HG02759 (cell line): Measurements from ENCODE around the gene TTYH1.

ENCODE experiments used
- ATAC-seq: cut with Tn5 transposase; IDR thresholded peaks from one replicate; pipeline ENCODE4 v1.9.1; 2021; ENCODE audit warnings: mild to moderate bottlenecking, moderate library complexity; ENCODE audit not compliant: unreplicated experiment

TTYH1 gene

DNA sequence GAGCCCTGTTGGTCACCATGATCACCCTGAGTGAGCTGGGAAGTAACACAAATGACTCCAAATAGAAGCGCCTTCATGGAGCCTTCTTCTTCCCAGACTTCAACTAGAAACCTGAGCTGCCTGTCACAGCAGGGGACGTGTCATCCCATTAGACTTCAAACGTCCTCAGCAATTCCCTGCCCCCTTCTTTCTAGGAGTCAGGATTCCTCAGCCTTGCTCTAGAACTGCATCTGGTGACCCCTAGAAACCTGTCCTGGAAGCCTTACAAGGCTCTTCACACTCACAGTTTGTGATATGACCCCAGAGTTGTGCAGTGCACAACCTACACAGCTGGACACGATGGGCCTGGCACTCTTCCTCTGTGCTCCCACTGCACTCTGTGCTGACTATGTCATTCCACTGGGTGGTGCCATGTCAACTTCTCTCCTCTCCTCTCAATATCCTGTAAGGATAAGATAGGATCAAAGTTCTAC, 23.6 kb upstream of the TTYH1 start:
- no peak for ATAC-seq

DNA sequence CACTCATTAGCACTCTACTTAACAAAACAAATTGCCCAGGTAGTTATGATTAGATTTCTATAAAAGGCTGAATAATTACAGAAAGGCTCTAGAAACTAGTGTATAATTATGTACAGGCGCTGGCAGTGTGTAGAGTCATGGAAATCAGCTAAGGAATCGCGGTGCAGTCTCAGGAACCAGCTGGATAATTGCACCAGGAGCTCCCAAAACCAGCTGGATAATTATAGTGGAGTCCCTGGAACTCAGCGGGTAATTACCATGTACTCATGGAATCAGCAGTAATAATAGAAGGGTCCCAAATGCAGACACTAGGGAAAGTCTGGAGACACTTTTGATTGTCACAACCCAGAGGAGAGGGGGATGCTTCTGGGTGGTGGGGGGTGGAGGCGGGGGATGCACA, 23.2 kb upstream of the TTYH1 start:
- no peak for ATAC-seq

DNA sequence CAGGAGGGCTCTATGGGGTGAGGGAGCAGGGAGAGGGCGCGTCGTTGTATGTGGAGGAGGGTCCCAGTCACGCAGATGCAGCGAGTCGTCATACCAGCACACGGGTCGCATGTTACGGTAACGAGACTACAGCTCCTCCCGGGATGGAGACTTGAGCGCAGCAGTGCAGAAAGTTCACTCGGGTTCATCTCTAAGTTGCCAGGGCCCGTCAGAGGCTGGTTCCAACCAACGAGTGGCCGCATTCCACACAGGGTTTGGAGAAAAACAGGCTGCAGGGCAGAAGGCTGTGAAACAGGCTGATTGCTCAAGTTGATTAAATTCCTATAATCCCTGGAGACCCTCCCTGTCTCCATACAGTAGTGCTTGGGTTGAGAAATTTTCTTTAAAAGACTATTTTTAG, 21.9 kb upstream of the TTYH1 start:
- ATAC-seq = no peak

DNA sequence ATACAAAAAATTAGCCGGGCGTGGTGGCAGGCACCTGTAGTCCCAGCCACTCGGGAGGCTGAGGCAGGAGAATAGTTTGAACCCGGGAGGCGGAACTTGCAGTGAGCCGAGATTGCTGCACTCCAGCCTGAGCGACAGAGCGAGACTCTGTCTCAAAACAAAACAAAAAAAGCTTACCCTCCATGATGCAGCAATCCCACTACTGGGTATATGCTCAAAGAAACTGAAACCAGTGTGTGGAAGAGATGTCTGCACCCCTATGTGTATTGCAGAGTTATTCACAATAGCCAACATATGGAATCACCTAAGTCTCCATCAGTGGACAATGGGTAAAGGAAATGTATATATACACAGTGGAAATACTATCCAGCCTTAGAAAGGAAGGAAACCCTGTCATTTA, 19.6 kb upstream of the TTYH1 start:
- ATAC-seq = no peak

DNA sequence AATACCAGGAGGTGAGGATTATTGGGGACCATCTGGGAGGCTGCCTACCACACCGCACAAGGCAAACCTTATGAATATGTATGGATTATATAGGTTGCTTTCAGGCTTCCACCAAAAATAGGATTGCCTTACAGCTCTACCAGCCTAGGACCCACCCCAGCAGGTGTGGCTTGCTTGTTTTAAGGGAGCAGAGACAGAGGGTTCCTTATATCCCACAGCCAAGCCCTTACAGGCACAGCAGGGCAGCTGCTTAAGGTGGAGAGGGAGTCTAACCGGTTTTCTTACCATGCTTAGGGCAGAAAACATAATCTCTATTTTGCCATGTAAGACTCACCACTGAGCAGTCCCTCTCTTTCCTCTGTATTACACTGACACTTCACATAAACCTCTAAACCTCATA, 16.1 kb upstream of the TTYH1 start:
- ATAC-seq = no peak

DNA sequence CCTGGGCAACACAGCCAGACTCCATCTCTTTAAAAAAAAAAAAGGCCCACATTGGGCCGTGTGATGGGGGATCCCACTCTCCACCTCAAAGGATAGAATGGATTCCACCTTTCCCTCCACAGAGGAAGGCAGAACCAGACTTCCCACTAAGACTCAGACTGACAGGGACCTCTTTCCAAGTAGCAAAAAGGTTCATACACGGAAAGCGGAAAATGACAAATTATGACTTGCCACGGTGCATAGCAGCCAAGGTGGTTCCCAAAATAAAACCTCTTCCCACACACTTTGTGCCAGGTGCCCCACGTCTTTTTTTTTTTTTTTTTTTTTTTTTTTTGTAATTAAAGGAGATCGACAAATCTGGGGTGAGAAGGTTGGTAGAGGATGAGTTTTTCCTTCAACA, 14.4 kb upstream of the TTYH1 start:
- no peak for ATAC-seq

DNA sequence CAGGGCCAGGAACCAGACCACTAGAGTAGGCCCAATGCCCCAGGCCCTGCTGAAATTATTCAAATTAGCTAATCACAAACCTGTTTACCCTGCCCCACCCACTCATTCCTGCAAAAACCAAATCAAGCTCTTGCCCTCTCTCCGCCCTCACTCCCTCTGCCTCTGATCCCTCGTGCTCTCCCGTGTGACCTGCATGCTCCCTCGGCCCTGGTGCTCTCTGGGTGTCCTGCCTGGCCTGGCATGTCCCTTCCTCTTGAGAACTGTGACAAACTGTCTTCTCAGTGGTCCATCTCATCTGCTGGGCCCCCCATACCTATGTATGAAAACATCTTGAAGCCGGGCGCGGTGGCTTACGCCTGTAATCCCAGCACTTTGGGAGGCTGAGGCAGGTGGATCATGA, 12.2 kb upstream of the TTYH1 start:
- ATAC-seq = no peak

DNA sequence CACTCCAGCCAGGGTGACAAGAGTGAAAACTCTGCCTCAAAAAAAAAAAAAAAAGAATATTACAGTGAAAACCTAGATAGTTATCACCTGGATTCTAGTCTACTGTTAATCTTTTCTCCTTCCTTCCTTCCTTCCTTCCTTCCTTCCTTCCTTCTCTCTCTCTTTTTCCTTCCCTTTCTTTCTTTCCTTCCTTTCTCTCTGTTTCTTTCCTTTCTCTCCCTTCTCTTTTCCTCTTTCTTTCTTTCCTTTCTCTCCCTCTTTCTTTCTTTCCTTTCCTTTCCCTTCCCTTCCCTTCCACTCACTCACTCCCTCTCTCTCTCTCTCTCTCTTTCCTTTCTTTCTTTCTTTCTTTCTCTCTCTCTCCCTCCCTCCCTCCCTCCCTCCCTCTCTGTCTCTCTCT, 9.6 kb upstream of the TTYH1 start:
- no peak for ATAC-seq

DNA sequence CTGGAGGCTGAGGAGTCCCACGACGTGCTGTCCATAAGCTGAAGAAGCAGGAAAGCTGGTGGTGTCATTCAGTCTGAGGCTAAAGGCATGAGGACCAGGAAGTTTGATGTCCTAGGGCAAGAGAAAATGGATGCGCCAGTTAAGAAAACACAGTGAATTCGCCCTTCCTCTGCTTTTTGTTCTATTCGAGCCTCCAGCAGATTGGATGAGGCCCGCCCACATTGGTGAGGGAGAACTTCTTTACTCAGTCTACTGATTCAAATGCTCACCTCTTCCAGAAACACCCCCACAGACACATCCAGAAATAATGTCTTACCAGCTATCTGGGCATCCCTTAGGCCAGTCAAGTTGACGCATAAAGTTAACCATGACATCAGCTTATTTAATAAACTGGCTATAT, 7.5 kb upstream of the TTYH1 start:
- ATAC-seq = no peak

DNA sequence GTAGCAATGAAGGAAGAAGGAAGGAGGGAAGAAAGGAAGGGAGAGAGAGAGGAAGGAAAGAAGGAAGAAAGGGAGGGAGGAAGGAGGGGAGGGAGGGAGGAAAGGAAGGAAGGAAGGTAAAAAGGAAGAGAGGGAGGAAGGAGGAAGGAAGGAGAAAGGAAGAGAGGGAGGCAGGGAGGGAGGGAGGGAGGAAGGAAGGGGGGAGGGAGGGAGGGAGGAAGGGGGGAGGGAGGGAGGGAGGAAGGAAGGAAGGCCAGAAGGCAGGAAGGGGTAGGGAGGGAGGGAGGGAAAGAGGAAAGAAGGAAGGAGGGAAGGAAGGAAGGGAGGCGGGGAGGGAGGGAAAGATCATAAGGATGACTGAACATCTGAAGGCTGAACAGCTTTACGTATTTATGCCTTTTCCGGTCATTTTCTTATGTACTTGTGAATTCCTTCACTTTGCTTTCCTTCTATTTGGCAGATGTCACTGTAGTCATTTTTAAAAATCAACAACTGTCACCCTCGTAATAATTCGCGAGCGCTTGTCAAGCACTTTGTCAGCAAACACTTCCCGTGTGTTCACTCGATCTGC, 6.7 kb upstream of the TTYH1 start:
- ATAC-seq = no peak

DNA sequence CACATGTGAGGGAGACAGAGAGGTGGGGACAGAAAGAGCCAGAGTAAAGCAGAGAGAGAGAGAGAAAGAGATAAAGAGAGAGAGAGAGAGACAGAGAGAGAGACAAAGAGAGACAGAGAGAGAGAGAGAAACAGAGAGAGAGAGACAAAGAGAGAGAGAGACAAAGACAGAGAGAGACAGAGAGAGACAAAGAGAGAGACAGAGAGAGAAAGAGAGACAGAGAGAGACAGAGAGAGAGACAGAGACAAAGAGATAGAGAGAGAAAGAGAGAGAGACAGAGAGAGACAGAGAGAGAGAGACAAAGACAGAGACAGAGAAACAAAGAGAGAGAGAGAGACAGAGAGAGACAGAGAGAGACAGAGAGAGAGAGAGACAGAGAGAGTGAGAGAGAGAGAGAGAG, 4.2 kb upstream of the TTYH1 start:
- no peak for ATAC-seq

DNA sequence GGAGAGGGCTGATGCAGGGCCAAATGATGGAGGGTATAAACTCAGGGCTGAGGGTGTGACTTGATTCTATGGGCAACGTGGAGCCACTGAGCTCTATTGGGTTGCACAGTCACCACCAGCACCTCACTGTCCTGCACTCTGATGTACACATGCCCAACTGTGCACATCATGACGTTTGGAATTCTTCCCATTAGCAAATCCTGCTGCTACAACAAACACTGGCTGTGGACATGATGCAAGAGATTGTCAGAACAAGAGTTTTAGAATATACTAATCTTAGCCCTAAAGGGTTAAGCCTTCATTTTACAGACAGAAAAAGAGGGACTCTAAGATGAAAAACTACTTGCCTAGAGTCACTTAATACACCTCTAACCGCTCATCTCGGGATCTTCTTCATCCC, 2.4 kb upstream of the TTYH1 start:
- no peak for ATAC-seq

DNA sequence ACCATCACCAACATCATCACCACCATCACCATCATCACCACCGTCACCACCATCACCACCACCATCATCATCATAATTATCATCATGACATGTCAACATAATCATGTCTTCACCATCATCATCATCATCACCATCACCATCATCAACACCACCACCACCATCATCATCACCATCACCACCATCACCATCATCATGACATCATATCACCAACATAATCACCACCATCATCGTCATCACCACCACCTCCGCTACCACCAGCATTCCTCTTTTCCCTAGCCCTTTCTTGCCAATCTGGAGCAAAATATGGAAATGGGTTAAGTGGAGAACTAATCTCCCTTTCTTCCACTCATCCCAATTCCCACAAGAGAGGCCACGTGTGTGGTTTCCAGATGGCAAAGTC, 1.1 kb upstream of the TTYH1 start:
- ATAC-seq = no peak

DNA sequence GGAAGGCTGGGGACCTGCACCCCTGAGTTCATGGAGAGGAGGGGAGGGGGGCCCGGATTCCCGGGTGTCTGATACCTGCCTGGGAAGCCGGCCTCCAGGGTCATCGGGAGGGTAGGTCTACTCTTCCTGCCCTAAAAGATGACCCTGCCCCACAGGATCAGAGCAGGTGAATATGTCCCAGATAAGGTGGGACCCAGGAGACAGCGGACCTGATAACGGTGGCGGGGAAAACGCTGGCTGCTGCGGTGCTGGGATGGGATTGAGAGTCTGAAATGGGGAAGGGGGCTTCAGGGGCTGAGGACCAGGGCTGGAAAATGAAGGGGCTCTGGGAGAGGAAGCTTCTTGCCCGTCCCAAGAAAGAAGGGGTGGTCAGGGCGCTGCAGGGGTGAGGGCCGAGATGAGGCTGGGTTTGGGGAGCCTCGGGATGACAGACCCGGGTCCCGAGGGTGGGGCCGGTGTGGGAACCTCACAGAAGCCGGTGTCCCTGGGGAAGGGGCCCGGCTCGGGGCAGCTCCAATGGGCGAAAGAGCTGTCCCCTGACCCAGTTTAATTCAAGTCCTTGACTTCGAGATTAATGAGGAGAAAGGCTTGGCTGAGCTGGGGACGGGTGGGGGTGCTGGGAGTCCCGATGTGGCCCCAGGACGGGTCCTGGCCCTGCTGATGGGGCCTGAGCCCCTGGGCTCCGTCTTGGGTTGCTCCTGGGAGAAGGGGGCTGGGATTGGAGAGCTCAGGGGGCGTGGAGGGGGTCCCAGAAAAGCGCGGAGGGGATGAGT, 823 bp downstream of the TTYH1 start:
- no peak for ATAC-seq

DNA sequence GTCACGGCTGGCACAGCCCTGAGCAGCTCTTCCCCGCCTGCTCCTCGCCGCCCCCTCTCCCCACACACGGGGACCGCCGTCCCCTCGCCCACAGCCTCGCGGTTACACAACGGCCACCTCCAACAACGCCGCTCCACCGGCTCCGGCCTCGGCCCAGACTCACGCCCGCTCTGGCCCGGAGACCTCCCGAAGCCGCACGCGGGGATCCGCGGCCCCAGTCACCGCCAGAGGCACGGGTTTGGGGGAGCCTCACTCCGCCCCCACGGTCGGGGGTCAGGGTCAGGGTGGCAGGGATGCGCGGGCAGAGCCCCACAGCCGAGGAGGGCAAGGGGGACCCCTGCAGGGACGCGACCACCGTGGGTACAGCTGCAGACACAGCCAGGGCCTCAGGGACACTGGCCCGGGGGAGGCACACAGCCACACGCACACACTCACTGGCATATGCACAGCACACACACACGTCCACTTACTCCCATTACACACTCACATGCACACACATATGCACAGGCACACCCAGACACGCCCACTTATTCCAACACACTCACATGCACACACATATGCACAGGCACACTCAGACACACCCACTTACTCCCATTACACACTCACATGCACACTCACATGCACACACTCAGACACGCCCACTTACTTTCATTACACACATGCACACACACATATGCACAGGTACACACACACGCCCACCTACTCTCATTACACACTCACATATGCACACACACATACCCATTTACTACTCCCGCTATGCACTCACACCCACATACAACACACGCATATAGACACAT, 1.6 kb downstream of the TTYH1 start:
- no peak for ATAC-seq

DNA sequence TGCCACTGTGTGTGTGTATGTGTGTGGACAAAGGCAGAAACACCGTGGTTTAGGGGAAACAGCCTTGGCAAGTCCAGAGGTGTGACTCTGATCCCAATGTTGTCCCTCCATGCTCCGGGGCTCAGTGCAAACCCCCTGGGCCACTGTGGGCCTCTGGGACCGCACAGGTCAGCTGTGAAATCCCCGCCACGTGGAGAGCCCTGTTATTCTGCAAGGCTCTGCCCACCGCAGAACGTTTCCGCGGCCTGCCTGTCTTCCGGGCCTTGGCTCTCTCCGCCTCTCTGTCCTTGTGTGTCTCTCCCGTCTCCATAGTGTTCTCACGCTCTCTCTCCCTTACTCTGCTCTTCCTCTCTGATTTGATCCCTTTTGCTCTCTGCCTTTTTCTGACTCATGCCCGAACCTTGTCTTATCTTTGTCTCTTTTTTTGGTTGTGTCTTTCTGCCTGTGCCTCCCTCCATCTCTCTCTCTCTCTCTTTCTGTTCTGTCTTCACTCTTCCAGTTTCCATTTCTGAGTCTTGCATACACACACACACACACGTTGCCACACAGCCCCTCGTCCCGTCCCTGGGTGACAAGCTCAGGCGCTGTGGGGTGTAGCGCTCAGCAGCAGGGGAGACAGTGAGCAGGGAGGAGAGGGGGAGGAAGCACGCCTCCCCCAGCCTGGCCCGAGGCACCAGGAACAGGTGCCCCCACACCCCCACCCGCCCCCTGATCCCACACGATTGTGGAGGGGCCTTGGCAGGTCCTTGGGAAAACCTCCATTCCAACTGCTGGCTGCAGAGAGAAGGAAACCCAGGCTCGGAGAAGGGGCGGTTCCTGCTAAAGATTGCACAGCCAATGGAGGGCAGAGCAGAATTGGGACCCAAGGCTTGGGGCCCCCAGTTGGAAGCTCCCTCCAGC, 3.0 kb downstream of the TTYH1 start:
- no peak for ATAC-seq

DNA sequence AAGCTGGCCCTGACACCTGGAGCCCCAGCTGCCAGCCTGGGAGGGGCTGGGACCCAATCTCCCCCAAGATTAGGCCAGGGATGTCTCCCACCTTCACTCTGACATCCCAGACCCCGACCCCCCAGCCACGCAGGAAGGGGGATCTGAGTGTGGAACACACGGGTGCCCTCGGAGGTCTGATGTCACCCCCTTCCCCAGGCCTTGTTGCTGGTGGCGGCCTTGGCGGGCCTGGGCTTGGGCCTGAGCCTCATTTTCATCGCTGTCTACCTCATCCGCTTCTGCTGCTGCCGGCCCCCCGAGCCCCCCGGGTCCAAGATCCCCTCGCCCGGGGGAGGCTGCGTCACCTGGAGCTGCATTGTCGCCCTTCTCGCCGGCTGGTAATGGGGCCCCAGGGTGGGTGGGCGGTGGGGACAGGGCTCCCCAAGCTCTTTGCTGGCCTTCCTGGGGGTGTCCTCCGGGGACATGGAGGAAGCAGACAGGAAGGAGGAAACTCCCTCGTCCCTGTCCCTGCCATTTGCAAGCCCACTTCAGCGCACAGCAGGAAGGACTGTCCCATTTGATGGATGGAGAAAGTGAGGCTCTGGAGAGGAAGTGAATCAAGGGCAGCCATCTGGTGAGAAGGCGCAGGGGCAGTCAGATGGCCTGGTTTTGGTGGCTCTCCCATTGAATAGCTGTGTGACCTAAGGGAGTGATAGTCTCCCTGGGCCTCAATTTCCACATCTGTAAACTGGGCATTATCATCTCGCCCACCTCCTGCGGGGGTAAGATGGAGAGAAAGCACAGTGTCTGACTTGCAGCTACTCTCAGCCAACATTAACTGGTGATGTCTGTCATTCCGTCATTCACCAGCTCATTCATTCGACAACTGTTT, 3.9 kb downstream of the TTYH1 start:
- ATAC-seq = no peak

DNA sequence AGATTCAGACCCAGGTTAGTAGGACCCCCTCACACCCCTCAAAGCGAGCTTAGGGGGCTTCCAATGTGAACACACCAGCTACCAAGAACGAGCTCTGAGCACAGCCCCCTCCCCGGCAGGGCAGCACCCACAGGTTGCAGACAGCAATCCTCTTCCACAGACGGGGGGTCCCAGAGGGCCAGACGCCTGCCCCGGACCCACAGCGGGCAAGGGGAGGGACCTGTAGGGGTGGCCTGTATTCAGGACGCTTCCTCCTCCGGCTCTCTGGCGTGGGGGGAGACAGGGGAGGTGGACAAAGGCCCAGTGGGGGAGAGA, 4.8 kb downstream of the TTYH1 start:
- no peak for ATAC-seq

DNA sequence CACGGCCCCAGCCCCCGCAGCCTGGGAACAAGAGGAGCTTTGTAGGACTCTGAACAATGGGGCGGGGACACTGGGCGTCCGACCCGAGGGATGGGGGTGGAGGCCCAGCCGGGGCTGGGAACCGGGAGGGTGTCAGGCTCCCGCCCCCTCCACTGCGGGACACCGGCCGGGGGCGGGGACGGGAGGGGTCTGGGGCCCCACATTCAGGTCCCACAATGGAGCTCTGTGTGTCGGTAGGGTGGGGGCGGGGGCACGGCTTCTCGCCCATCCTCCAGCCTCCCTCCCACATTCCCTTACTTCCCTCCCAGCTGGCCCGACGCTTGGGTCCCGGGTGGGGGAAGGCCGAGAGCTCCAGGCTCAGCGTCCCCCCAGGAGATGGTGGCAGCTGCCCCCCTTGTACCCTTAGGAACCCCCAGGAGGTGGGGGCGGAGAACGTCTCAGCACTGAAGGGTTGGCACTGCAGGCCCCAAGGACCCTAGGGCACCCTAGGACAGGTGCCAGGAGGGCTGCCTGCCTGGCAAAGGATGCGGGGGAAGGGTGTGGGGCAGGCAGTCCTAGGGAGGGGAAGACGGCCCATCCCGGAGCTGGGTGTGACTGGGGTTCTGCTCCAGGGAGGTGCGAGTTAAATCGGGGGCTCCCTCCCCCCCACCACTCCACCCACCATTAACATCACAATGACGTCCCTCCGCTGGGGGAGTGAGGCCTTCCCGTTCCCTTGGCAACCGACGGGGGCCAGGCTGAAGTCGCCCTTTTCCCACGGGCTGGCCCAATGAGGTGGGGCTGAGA, 5.3 kb downstream of the TTYH1 start:
- ATAC-seq = no peak

DNA sequence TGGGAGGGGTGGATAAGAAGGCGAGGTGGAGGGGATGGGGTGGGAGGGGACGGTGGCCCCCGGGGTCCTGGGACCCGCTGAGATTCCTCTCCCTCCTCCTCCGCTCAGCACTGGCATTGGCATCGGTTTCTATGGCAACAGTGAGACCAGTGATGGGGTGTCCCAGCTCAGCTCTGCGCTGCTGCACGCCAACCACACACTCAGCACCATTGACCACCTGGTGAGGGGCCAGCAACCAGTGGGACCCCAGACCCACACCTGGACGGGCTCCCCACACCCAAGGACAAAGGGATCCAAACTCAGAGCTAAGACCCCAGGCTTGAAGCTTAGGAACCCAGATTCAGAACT, 5.9 kb downstream of the TTYH1 start:
- no peak for ATAC-seq
